CD14-positive monocyte (primary cell): ENCODE data around the gene MYL10. TPM values are rescaled to one million over a fixed set of nuclear protein-coding genes. Genes with fewer than 3 reads are reported as not detected.

Experiments used
- DNase-seq, 3 donors: peaks; one replicate each; pipeline ENCODE4 v3.0.0-alpha.2; 2011 to 2022
- H2AFZ ChIP-seq: 2 replicates; pipeline ENCODE4 v1.6.0; 2012; ENCODE audit warnings: mild to moderate bottlenecking, low read depth, low read length, inconsistent platforms; ENCODE audit not compliant: insufficient read depth, poor library complexity, severe bottlenecking
- H3K27ac ChIP-seq, 2 donors: 1 replicate in 1 of 2; 2 replicates in 1 of 2; pipeline ENCODE4 v1.5.1; 2012 to 2013; ENCODE audit warnings: low read length in 2 of 2, control low read depth in 1 of 2, inconsistent platforms in 1 of 2, low read depth in 1 of 2, mild to moderate bottlenecking in 1 of 2
- H3K27me3 ChIP-seq, 2 donors: one replicate each; pipeline versions ENCODE4 v1.6.0 to v1.6.1; 2011 to 2013; ENCODE audit warnings: low read length in 2 of 2; ENCODE audit not compliant: control insufficient read depth in 2 of 2, insufficient read depth in 2 of 2
- H3K36me3 ChIP-seq, 2 donors: replicated peaks in 1 of 2; 1 replicate in 1 of 2; 2 replicates in 1 of 2; pipeline versions ENCODE4 v1.5.1 to v1.6.1; 2012 to 2013; ENCODE audit warnings: low read length in 2 of 2, control low read depth in 1 of 2, inconsistent platforms in 1 of 2, mild to moderate bottlenecking in 1 of 2; ENCODE audit not compliant: insufficient read depth in 2 of 2, control insufficient read depth in 1 of 2
- H3K4me1 ChIP-seq, 2 donors: 1 replicate in 1 of 2; 2 replicates in 1 of 2; pipeline versions ENCODE4 v1.5.1 to v1.6.1; 2012 to 2013; ENCODE audit warnings: low read length in 2 of 2, control low read depth in 1 of 2, inconsistent platforms in 1 of 2, mild to moderate bottlenecking in 1 of 2, moderate library complexity in 1 of 2; ENCODE audit not compliant: insufficient read depth in 2 of 2, control insufficient read depth in 1 of 2
- H3K4me2 ChIP-seq: replicated peaks from 2 replicates; pipeline ENCODE3; 2012; ENCODE audit warnings: low read length, moderate library complexity, mild to moderate bottlenecking; ENCODE audit not compliant: poor library complexity, severe bottlenecking; ENCODE audit errors: extremely low read depth
- H3K4me3 ChIP-seq, 3 experiments: fragments of 200-600 bp in 1 of 3; sonication (generic) in 1 of 3; replicated peaks in 1 of 3; 1 replicate in 2 of 3; 2 replicates in 1 of 3; pipeline ENCODE4 v1.5.1; 2011 to 2013; ENCODE audit warnings: low read length in 3 of 3, mild to moderate bottlenecking in 3 of 3, control low read depth in 2 of 3, low read depth in 2 of 3, inconsistent platforms in 1 of 3, moderate library complexity in 1 of 3
- H3K79me2 ChIP-seq: 2 replicates; pipeline ENCODE4 v1.6.0; 2012; ENCODE audit warnings: mild to moderate bottlenecking, control low read depth, inconsistent platforms, low read length, moderate library complexity; ENCODE audit not compliant: insufficient read depth
- H3K9ac ChIP-seq: 2 replicates; pipeline ENCODE4 v1.6.0; 2017; ENCODE audit warnings: low read length, mild to moderate bottlenecking; ENCODE audit not compliant: insufficient read depth, poor library complexity, severe bottlenecking
- H3K9me3 ChIP-seq, 2 donors: replicated peaks in 1 of 2; 1 replicate in 1 of 2; 2 replicates in 1 of 2; pipeline versions ENCODE4 v1.5.1 to v1.6.1; 2012 to 2013; ENCODE audit warnings: low read length in 2 of 2, control low read depth in 1 of 2; ENCODE audit not compliant: control insufficient read depth in 1 of 2, insufficient read depth in 1 of 2
- H4K20me1 ChIP-seq: 2 replicates; pipeline ENCODE4 v1.6.0; 2012; ENCODE audit warnings: mild to moderate bottlenecking, low read length, control low read depth, moderate library complexity; ENCODE audit not compliant: insufficient read depth
- H3K27ac Mint-ChIP-seq, 7 donors: one replicate each; pipeline ENCODE4 v1.8.0; 2020; ENCODE audit warnings: mild to moderate bottlenecking in 7 of 7, mixed read lengths in 7 of 7, moderate library complexity in 6 of 7, inconsistent platforms in 2 of 7
- H3K27me3 Mint-ChIP-seq, 3 donors: one replicate each; pipeline ENCODE4 v1.8.0; 2021 to 2022; ENCODE audit warnings: low read depth in 3 of 3, mild to moderate bottlenecking in 3 of 3, mixed read lengths in 3 of 3, moderate library complexity in 3 of 3, inconsistent platforms in 1 of 3
- H3K36me3 Mint-ChIP-seq, 2 donors: one replicate each; pipeline ENCODE4 v1.8.0; 2020; ENCODE audit warnings: mixed read lengths in 2 of 2, inconsistent platforms in 1 of 2, mild to moderate bottlenecking in 1 of 2
- H3K4me1 Mint-ChIP-seq: one replicate; pipeline ENCODE4 v1.8.0; 2020; ENCODE audit warnings: mild to moderate bottlenecking, mixed read lengths
- H3K4me3 Mint-ChIP-seq, 2 donors: one replicate each; pipeline ENCODE4 v1.8.0; 2020; ENCODE audit warnings: mild to moderate bottlenecking in 2 of 2, mixed read lengths in 2 of 2, moderate library complexity in 1 of 2
- H3K9me3 Mint-ChIP-seq, 7 donors: one replicate each; pipeline ENCODE4 v1.8.0; 2020 to 2022; ENCODE audit warnings: mixed read lengths in 7 of 7, mild to moderate bottlenecking in 6 of 7, moderate library complexity in 6 of 7, inconsistent platforms in 2 of 7
- CTCF ChIP-seq: fragments of 200-600 bp; IDR thresholded peaks from one replicate; pipeline ENCODE4 v1.8.0; 2022; ENCODE audit warnings: antibody characterized with exemption, mild to moderate bottlenecking
- WGBS: methylation state at CpG from one replicate; pipeline ENCODE4 v1.1.5; 2013; ENCODE audit warnings: missing lambda C conversion rate; ENCODE audit not compliant: insufficient coverage; 5-methylcytosine and 5-hydroxymethylcytosine counted together
- intact Hi-C, 2 donors: fragments of 100-400 bp; cut with micrococcal nuclease; formaldehyde crosslinking; loops; one replicate each; pipeline versions ENCODE4 v1.15.0 to v1.15.1; 2023
- polyA plus RNA-seq, 3 donors: library from polyadenylated mRNA; depleted of rRNA in 1 of 3; unstranded in 2 of 3; stranded (reverse) in 1 of 3; fragments of 300-500 nt in 2 of 3; fragments of >200 nt in 1 of 3; fragmentation: Illumina TruSeq in 2 of 3; gene quantifications; 1 replicate in 2 of 3; 2 replicates in 1 of 3; pipeline ENCODE4 v1.2.3, GENCODE V29; 2012 to 2021

Gene MYL10
- polyA plus RNA-seq, 3 donors = not detected

- H3K4me2 ChIP-seq = no peak overlapping the region
- H3K4me3 Mint-ChIP-seq = no peak overlapping the region
- no peaks in the 10 kb centered on the region for H3K36me3 ChIP-seq
- no peaks in the 10 kb centered on the region for H4K20me1 ChIP-seq
- no peak overlapping the region for H3K27ac Mint-ChIP-seq
- H3K27me3 ChIP-seq = no peaks in the 10 kb centered on the region
- no peaks in the 10 kb centered on the region for H3K36me3 Mint-ChIP-seq
- intact Hi-C loops = no loop called here
- H3K4me1 ChIP-seq = no peaks in the 10 kb centered on the region
- H3K79me2 ChIP-seq = no peaks in the 10 kb centered on the region
- H3K4me1 Mint-ChIP-seq = no peaks in the 10 kb centered on the region
- H3K9me3 Mint-ChIP-seq = peaks cover 6 to 15% (median 11%) of the 10 kb centered on the region in 7 donors
- no peak overlapping the region for H2AFZ ChIP-seq
- H3K27me3 Mint-ChIP-seq = peaks cover 5 to 8% (median 7%) of the 10 kb centered on the region in 3 donors
- no peak overlapping the region for H3K9ac ChIP-seq
- no peak for DNase-seq
- no peak for TF ChIP-seq CTCF
- no peak overlapping the region for H3K4me3 ChIP-seq
- no peak overlapping the region for H3K27ac ChIP-seq
- H3K9me3 ChIP-seq = peaks cover 5 to 6% of the 10 kb centered on the region in 2 donors
- WGBS = 95% methylated on average over 4 of the region's 9 CpGs
Measured at GRCh38 chr7:101636822-101637623, 7.9 kb upstream of the MYL10 start.

- Histone ChIP-seq H3K79me2 (no peaks in the 10 kb centered on the region), H4K20me1 (no peaks in the 10 kb centered on the region), H3K9ac (no peak overlapping the region), H3K36me3 (no peaks in the 10 kb centered on the region), H3K4me1 (no peaks in the 10 kb centered on the region), H2AFZ (no peak overlapping the region), H3K9me3 (peaks cover 5 to 6% of the 10 kb centered on the region in 2 donors), H3K4me2 (no peak overlapping the region), H3K27me3 (no peaks in the 10 kb centered on the region), H3K27ac (no peak overlapping the region), H3K4me3 (no peak overlapping the region)
- no peaks in the 10 kb centered on the region for H3K36me3 Mint-ChIP-seq
- H3K9me3 Mint-ChIP-seq = peaks cover 6 to 17% (median 11%) of the 10 kb centered on the region in 7 donors
- no peak for DNase-seq
- no peaks in the 10 kb centered on the region for H3K4me1 Mint-ChIP-seq
- whole genome bisulfite sequencing = no CpG with 5 or more reads among the region's 2 CpGs
- TF ChIP-seq CTCF = no peak
- no peak overlapping the region for H3K4me3 Mint-ChIP-seq
- intact Hi-C loops = no loop called here
- H3K27ac Mint-ChIP-seq = no peak overlapping the region
- H3K27me3 Mint-ChIP-seq = peaks cover 7 to 12% (median 8%) of the 10 kb centered on the region in 3 donors
Measured at GRCh38 chr7:101635484-101635883, 6.4 kb upstream of the MYL10 start.
